Stimulated activated CD8-positive, alpha-beta memory T cell treated with anti-CD3 and anti-CD28 coated beads, Interleukin-4, amount 100 ng/mL, for 4 hours (primary cell): Measurements from ENCODE around the gene PPEF1.
"Not testable (repeated sequence)": the region's sequence is repeated elsewhere in the genome, so short reads cannot be mapped to it uniquely, and the experiment has no call there.

ENCODE experiments used
- DNase-seq, 2 donors: peaks; one replicate each; pipeline ENCODE4 v3.0.0-alpha.2; 2020; ENCODE audit warnings: low read depth in 2 of 2, low spot score in 1 of 2

Gene PPEF1

GRCh38 chrX:18793601-18794089 lies 86.2 kb downstream of the PPEF1 start:
- DNase-seq, result no peak

- DNase-seq, result no peak
Measured at GRCh38 chrX:18797141-18797540, 89.7 kb downstream of the PPEF1 start.

GRCh38 chrX:18799911-18800310 lies 92.5 kb downstream of the PPEF1 start:
- DNase-seq, result no peak

- DNase-seq, result no peak
Measured at GRCh38 chrX:18809641-18810040, 102.2 kb downstream of the PPEF1 start.

GRCh38 chrX:18810416-18810815 lies 103.0 kb downstream of the PPEF1 start:
- DNase-seq, result no peak

GRCh38 chrX:18825375-18825774 lies 117.9 kb downstream of the PPEF1 start:
- DNase-seq, result no peak

GRCh38 chrX:18828832-18829404 lies 121.5 kb downstream of the PPEF1 start:
- DNase-seq, result no peak

GRCh38 chrX:18833071-18833731 lies 125.8 kb downstream of the PPEF1 start:
- no peak for DNase-seq

GRCh38 chrX:18847901-18848300 lies 140.5 kb downstream of the PPEF1 start:
- not testable (repeated sequence) for DNase-seq

- no peak for DNase-seq
Measured at GRCh38 chrX:18855919-18856644, 148.6 kb downstream of the PPEF1 start.

GRCh38 chrX:18856645-18856997 lies 149.2 kb downstream of the PPEF1 start:
- no peak for DNase-seq

- DNase-seq, result no peak
Measured at GRCh38 chrX:18861511-18861910, 154.1 kb downstream of the PPEF1 start.

- no peak for DNase-seq
Measured at GRCh38 chrX:18864390-18864920, 157.0 kb downstream of the PPEF1 start.

GRCh38 chrX:18871161-18871890 lies 163.9 kb downstream of the PPEF1 start:
- no peak for DNase-seq

GRCh38 chrX:18871970-18872369 lies 164.5 kb downstream of the PPEF1 start:
- DNase-seq, result no peak

- no peak for DNase-seq
Measured at GRCh38 chrX:18872621-18873020, 165.2 kb downstream of the PPEF1 start.

- DNase-seq, result no peak
Measured at GRCh38 chrX:18873189-18873791, 165.8 kb downstream of the PPEF1 start.

- no peak for DNase-seq
Measured at GRCh38 chrX:18873836-18874235, 166.4 kb downstream of the PPEF1 start.

GRCh38 chrX:18874560-18875255 lies 167.3 kb downstream of the PPEF1 start:
- DNase-seq, result no peak

GRCh38 chrX:18875256-18875878 lies 167.9 kb downstream of the PPEF1 start:
- DNase-seq, result no peak
